Activated B cell treated with CpG ODN at 0.5 μM for 24 hours (primary cell): ENCODE results near the gene PRRG2. TPM values are rescaled to one million over a fixed set of nuclear protein-coding genes. Genes with fewer than 3 reads are reported as not detected.
A peak's percentile ranks its signal among the peaks of the same experiment; 100 is the strongest.

Experiments
- ATAC-seq: fragments of 200-7000 bp; cut with Tn5 transposase; one replicate; pipeline ENCODE4 v1.10.0; 2021; ENCODE audit warnings: low read depth, mild to moderate bottlenecking, moderate library complexity
- CTCF ChIA-PET: fragments of 350-600 bp; sonication (Branson Sonifier 250); formaldehyde crosslinking; loops from one replicate; lab custom pipeline; 2021; ENCODE audit warnings: antibody characterized with exemption; lab: Charles Lee
- POLR2A ChIA-PET: fragments of 350-600 bp; sonication (Branson Sonifier 250); formaldehyde crosslinking; loops from one replicate; lab custom pipeline; 2021; ENCODE audit warnings: antibody characterized with exemption; lab: Charles Lee
- DNase-seq: peaks from one replicate; pipeline ENCODE4 v3.0.0; 2022
- H3K27ac Mint-ChIP-seq: one replicate; pipeline ENCODE4 v1.8.0; 2020; ENCODE audit warnings: mixed read lengths
- H3K27me3 Mint-ChIP-seq: one replicate; pipeline ENCODE4 v1.8.0; 2021; ENCODE audit warnings: mixed read lengths
- H3K36me3 Mint-ChIP-seq: one replicate; pipeline ENCODE4 v1.8.0; 2021; ENCODE audit warnings: low read depth, mixed read lengths
- H3K4me1 Mint-ChIP-seq: one replicate; pipeline ENCODE4 v1.8.0; 2021; ENCODE audit warnings: mixed read lengths
- H3K4me3 Mint-ChIP-seq: one replicate; pipeline ENCODE4 v1.8.0; 2020; ENCODE audit warnings: mild to moderate bottlenecking, mixed read lengths
- H3K9me3 Mint-ChIP-seq: one replicate; pipeline ENCODE4 v1.8.0; 2020; ENCODE audit warnings: mixed read lengths
- CTCF ChIP-seq: fragments of 200-600 bp; IDR thresholded peaks from one replicate; pipeline ENCODE4 v1.8.0; 2022; ENCODE audit warnings: antibody characterized with exemption, mild to moderate bottlenecking
- intact Hi-C: fragments of 100-400 bp; cut with micrococcal nuclease; formaldehyde crosslinking; loops from one replicate; pipeline ENCODE4 v1.15.1; 2024
- total RNA-seq: library from RNA; stranded (reverse); gene quantifications from 2 replicates; pipeline ENCODE4 v1.2.3, GENCODE V29; 2022

The PRRG2 gene
- total RNA-seq, 1 donor from 2014 or later: 1.8 TPM

GRCh38 chr19:49593233-49594113, 12.4 kb downstream of the PRRG2 start:
- no peaks in the 10 kb centered on the region for H3K9me3 Mint-ChIP-seq
- H3K27ac Mint-ChIP-seq: peak overlapping the region; percentile 87
- POLR2A ChIA-PET: interaction anchor here (0.5 to 6.5 kb wide), 18 partner anchors 14 to 576 kb away, joined by 3 to 106 read pairs (median 4); partner anchors contain the start of genes ATF5, NOSIP, NUP62 and PRMT1
- H3K27me3 Mint-ChIP-seq: no peaks in the 10 kb centered on the region
- H3K4me1 Mint-ChIP-seq: peaks cover 34% of the 10 kb centered on the region
- TF ChIP-seq CTCF: no peak
- DNase-seq: peak; percentile 79
- intact Hi-C loops: loop anchor here (5.0 kb wide), 4 partner anchors 96 to 956 kb away; partner anchors contain the start of genes AKT1S1, DBP, RPS11 and TBC1D17
- peak; percentile 49 for ATAC-seq
- H3K36me3 Mint-ChIP-seq: peaks cover 27% of the 10 kb centered on the region
- peak overlapping the region; percentile 85 for H3K4me3 Mint-ChIP-seq
- CTCF ChIA-PET: interaction anchor here (0.8 kb wide), 1 partner anchor 47 kb away, joined by 3 read pairs; the partner anchor contains the start of gene RRAS

- intact Hi-C loops: loop anchor here (5.0 kb wide), 4 partner anchors 97 to 957 kb away; partner anchors contain the start of genes AKT1S1, DBP, RPS11 and TBC1D17
- peaks cover 32% of the 10 kb centered on the region for H3K4me1 Mint-ChIP-seq
- no peaks in the 10 kb centered on the region for H3K9me3 Mint-ChIP-seq
- no peaks in the 10 kb centered on the region for H3K27me3 Mint-ChIP-seq
- ATAC-seq (no peak), DNase-seq (no peak)
- H3K36me3 Mint-ChIP-seq: peaks cover 31% of the 10 kb centered on the region
- peak overlapping the region; percentile 87 for H3K27ac Mint-ChIP-seq
- CTCF ChIA-PET: no interaction called here
- TF ChIP-seq CTCF: no peak
- POLR2A ChIA-PET: interaction anchor here (0.5 to 6.5 kb wide), 3 partner anchors 15 to 106 kb away, joined by 3 to 106 read pairs (median 5); partner anchors contain the start of genes NOSIP, PRRG2 and SCAF1
- H3K4me3 Mint-ChIP-seq: peak overlapping the region; percentile 85
Observed at GRCh38 chr19:49594157-49594992, 13.3 kb downstream of the PRRG2 start.

- CTCF ChIA-PET: no interaction called here
- H3K27ac Mint-ChIP-seq: no peak overlapping the region
- DNase-seq (no peak), ATAC-seq (no peak)
- TF ChIP-seq CTCF: no peak
- POLR2A ChIA-PET: interaction anchor here (0.5 to 1.5 kb wide), 6 partner anchors 45 to 664 kb away, joined by 3 to 5 read pairs (median 3); partner anchors contain the start of gene RRAS
- H3K36me3 Mint-ChIP-seq: peaks cover 38% of the 10 kb centered on the region
- intact Hi-C loops: loop anchor here (5.0 kb wide), 4 partner anchors 98 to 958 kb away; partner anchors contain the start of genes AKT1S1, DBP, RPS11 and TBC1D17
- no peaks in the 10 kb centered on the region for H3K27me3 Mint-ChIP-seq
- no peak overlapping the region for H3K4me3 Mint-ChIP-seq
- H3K4me1 Mint-ChIP-seq: peaks cover 32% of the 10 kb centered on the region
- no peaks in the 10 kb centered on the region for H3K9me3 Mint-ChIP-seq
Observed at GRCh38 chr19:49594993-49595818, 14.1 kb downstream of the PRRG2 start.

- no peak overlapping the region for H3K4me3 Mint-ChIP-seq
- ATAC-seq (no peak), DNase-seq (no peak)
- no peak overlapping the region for H3K27ac Mint-ChIP-seq
- H3K9me3 Mint-ChIP-seq: no peaks in the 10 kb centered on the region
- H3K36me3 Mint-ChIP-seq: peaks cover 40% of the 10 kb centered on the region
- H3K4me1 Mint-ChIP-seq: peaks cover 32% of the 10 kb centered on the region
- no peak for TF ChIP-seq CTCF
- H3K27me3 Mint-ChIP-seq: no peaks in the 10 kb centered on the region
- intact Hi-C loops: no loop called here
- ChIA-PET POLR2A (interaction anchor here (0.5 to 1.5 kb wide), 4 partner anchors 45 to 665 kb away, joined by 3 to 5 read pairs (median 4); partner anchors contain the start of gene RRAS), CTCF (no interaction called here)
Observed at GRCh38 chr19:49595819-49596404, 14.8 kb downstream of the PRRG2 start.
